Measurements from ENCODE around the gene ST7. TPM values are rescaled to one million over a fixed set of nuclear protein-coding genes. Genes with fewer than 3 reads are reported as not detected.
"Not testable (repeated sequence)": the region's sequence is repeated elsewhere in the genome, so short reads cannot be mapped to it uniquely, and the experiment has no call there.

The ST7 gene
- total RNA-seq, 1 experiment from 2014 or later: 12.9 TPM

- H3K56ac ChIP-seq (ENCODE audit: insufficient read length, low read depth, low read length): no peak overlapping the region
- no peak overlapping the region for H2BK120ac ChIP-seq (ENCODE audit: low read depth, low read length, poor library complexity, severe bottlenecking)
- no peaks in the 10 kb centered on the region for H3K36me3 Mint-ChIP-seq (ENCODE audit: insufficient read depth in 1 of 3, low read depth in 3 of 3)
- no peak overlapping the region for H2BK5ac ChIP-seq (ENCODE audit: insufficient read length, low read length)
- TF ChIP-seq, protein P1, sequence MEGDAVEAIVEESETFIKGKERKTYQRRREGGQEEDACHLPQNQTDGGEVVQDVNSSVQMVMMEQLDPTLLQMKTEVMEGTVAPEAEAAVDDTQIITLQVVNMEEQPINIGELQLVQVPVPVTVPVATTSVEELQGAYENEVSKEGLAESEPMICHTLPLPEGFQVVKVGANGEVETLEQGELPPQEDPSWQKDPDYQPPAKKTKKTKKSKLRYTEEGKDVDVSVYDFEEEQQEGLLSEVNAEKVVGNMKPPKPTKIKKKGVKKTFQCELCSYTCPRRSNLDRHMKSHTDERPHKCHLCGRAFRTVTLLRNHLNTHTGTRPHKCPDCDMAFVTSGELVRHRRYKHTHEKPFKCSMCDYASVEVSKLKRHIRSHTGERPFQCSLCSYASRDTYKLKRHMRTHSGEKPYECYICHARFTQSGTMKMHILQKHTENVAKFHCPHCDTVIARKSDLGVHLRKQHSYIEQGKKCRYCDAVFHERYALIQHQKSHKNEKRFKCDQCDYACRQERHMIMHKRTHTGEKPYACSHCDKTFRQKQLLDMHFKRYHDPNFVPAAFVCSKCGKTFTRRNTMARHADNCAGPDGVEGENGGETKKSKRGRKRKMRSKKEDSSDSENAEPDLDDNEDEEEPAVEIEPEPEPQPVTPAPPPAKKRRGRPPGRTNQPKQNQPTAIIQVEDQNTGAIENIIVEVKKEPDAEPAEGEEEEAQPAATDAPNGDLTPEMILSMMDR (conservative IDR thresholded peaks at IDR 0.05): no peak
- no peak overlapping the region for H3K4me3 Mint-ChIP-seq
- H3T11ph ChIP-seq (ENCODE audit: low read length): no peak overlapping the region
- no peak overlapping the region for H3K14ac ChIP-seq (ENCODE audit: insufficient read depth, low read length)
- no peaks in the 10 kb centered on the region for H3K23me2 ChIP-seq (ENCODE audit: insufficient read length, low read depth, low read length, poor library complexity, severe bottlenecking)
- no peak overlapping the region for H2BK20ac ChIP-seq (ENCODE audit: low read depth, low read length, poor library complexity, severe bottlenecking)
- H3K9me3 Mint-ChIP-seq: no peaks in the 10 kb centered on the region
- H3K27ac Mint-ChIP-seq: no peak overlapping the region
- H2AFZ ChIP-seq (ENCODE audit: low read length): no peak overlapping the region
- H3K4me2 ChIP-seq (ENCODE audit: insufficient read depth, insufficient read length, low read length): no peak overlapping the region
- H3K23ac ChIP-seq (ENCODE audit: insufficient read length, low read depth, low read length): no peak overlapping the region
- no peaks in the 10 kb centered on the region for H4K20me1 ChIP-seq (ENCODE audit: control insufficient read depth, insufficient read depth, insufficient read length)
- H3K4me1 Mint-ChIP-seq: peaks cover 3 to 6% of the 10 kb centered on the region in 2 experiments; a peak in 2 of 4 replicates
- no peaks in the 10 kb centered on the region for H3K79me2 ChIP-seq (ENCODE audit: insufficient read depth, low read length)
- no peak overlapping the region for H2AK5ac ChIP-seq (ENCODE audit: insufficient read length, low read length)
- H3K4ac ChIP-seq (ENCODE audit: low read depth, low read length): no peak overlapping the region
- WGBS (ENCODE audit: extremely low coverage, insufficient read length, low lambda C conversion rate): no CpG with 5 or more reads among the region's 2 CpGs
- H3K27me3 Mint-ChIP-seq (ENCODE audit: low read depth): peaks cover 9% of the 10 kb centered on the region
- no peak overlapping the region for H4K8ac ChIP-seq (replicated peaks; ENCODE audit: insufficient read length, low read depth, low read length)
- H3K9ac ChIP-seq (ENCODE audit: extremely low read depth, insufficient read length, low read length): no peak overlapping the region
- no peaks in the 10 kb centered on the region; the same call in 1 of the 2 replicates for H3K27me3 ChIP-seq (ENCODE audit: insufficient read depth, low read length)
- H4K91ac ChIP-seq (ENCODE audit: insufficient read length, low read depth, low read length): no peak overlapping the region
- H3K79me1 ChIP-seq (ENCODE audit: insufficient read depth, low read depth, low read length, poor library complexity, severe bottlenecking): no peaks in the 10 kb centered on the region
- DNase-seq: no peak
- H3K9me3 ChIP-seq (ENCODE audit: control insufficient read depth, low read depth, low read length): no peaks in the 10 kb centered on the region
- no peak overlapping the region for H3K27ac ChIP-seq (ENCODE audit: insufficient read length, low read depth, low read length)
- H4K5ac ChIP-seq (ENCODE audit: insufficient read length, low read depth, low read length): no peak overlapping the region
- no peaks in the 10 kb centered on the region for H3K4me1 ChIP-seq (ENCODE audit: insufficient read depth, low read length)
- no peak overlapping the region for H2BK15ac ChIP-seq (ENCODE audit: low read depth, low read length)
- no peak overlapping the region for H3K18ac ChIP-seq (ENCODE audit: insufficient read length, low read depth, low read length)
- H2BK12ac ChIP-seq (ENCODE audit: insufficient read length, low read depth, low read length): no peak overlapping the region
Measured at GRCh38 chr7:116934580-116934979, 18.7 kb upstream of the ST7 start.

GRCh38 chr7:116936844-116937243 lies 16.5 kb upstream of the ST7 start:
- not testable (repeated sequence) for H3K79me1 ChIP-seq (ENCODE audit: insufficient read depth, low read depth, low read length, poor library complexity, severe bottlenecking); H3K4me1 Mint-ChIP-seq; H3K18ac ChIP-seq (ENCODE audit: insufficient read length, low read depth, low read length)

More at GRCh38 chr7:116936844-116937243, 16.5 kb upstream of the ST7 start:
- H3K4me1 ChIP-seq (ENCODE audit: insufficient read depth, low read length); H2BK5ac ChIP-seq (ENCODE audit: insufficient read length, low read length); DNase-seq; H3T11ph ChIP-seq (ENCODE audit: low read length); H3K4me3 Mint-ChIP-seq; H3K27me3 ChIP-seq (ENCODE audit: insufficient read depth, low read length); H2BK15ac ChIP-seq (ENCODE audit: low read depth, low read length); H3K4me2 ChIP-seq (ENCODE audit: insufficient read depth, insufficient read length, low read length); H3K79me2 ChIP-seq (ENCODE audit: insufficient read depth, low read length); H2BK20ac ChIP-seq (ENCODE audit: low read depth, low read length, poor library complexity, severe bottlenecking); H3K9ac ChIP-seq (ENCODE audit: extremely low read depth, insufficient read length, low read length); H3K4ac ChIP-seq (ENCODE audit: low read depth, low read length); H4K5ac ChIP-seq (ENCODE audit: insufficient read length, low read depth, low read length); H4K91ac ChIP-seq (ENCODE audit: insufficient read length, low read depth, low read length); H2AFZ ChIP-seq (ENCODE audit: low read length); H2BK120ac ChIP-seq (ENCODE audit: low read depth, low read length, poor library complexity, severe bottlenecking); H3K9me3 Mint-ChIP-seq; H3K56ac ChIP-seq (ENCODE audit: insufficient read length, low read depth, low read length); H3K14ac ChIP-seq (ENCODE audit: insufficient read depth, low read length); H3K27ac ChIP-seq (ENCODE audit: insufficient read length, low read depth, low read length); H2AK5ac ChIP-seq (ENCODE audit: insufficient read length, low read length); H4K20me1 ChIP-seq (ENCODE audit: control insufficient read depth, insufficient read depth, insufficient read length); H3K9me3 ChIP-seq (ENCODE audit: control insufficient read depth, low read depth, low read length); H3K36me3 Mint-ChIP-seq (ENCODE audit: insufficient read depth in 1 of 3, low read depth in 3 of 3); H4K8ac ChIP-seq (replicated peaks; ENCODE audit: insufficient read length, low read depth, low read length); H2BK12ac ChIP-seq (ENCODE audit: insufficient read length, low read depth, low read length); H3K23me2 ChIP-seq (ENCODE audit: insufficient read length, low read depth, low read length, poor library complexity, severe bottlenecking); H3K27me3 Mint-ChIP-seq (ENCODE audit: low read depth); H3K27ac Mint-ChIP-seq; H3K23ac ChIP-seq (ENCODE audit: insufficient read length, low read depth, low read length): not testable (repeated sequence)
- WGBS (ENCODE audit: extremely low coverage, insufficient read length, low lambda C conversion rate): no CpG with 5 or more reads among the region's 4 CpGs
